ENCODE results near the gene NPHP4. TPM values are rescaled to one million over a fixed set of nuclear protein-coding genes. Genes with fewer than 3 reads are reported as not detected.

Gene NPHP4
- total and polyA plus RNA-seq, 10 of the 15 experiments (the other 5 are each of a cell fraction or from before 2014, with no cell fraction given): 0.16 to 10.5 (median 3.1) TPM

DNA sequence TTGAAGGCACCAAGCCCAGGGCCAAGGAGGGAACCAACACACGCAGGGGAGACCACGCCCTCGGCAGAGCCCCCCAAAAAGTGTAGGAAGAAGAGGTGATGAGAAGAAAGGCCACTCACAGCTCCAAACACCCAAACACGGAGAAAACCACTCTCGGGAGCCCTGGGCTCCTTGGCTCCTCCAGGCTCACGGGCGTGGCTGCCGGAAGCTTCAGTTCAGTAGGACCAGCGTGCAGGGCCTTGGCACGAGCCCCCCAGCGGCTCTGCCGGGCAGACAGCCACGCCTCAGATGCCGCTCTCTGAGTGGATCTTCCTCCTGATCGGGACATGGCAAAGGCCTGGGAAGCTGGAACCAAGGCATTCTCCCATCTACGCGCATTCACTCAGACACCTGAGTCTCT lies 94.0 kb downstream of the NPHP4 start:
- intact Hi-C loops (cut with micrococcal nuclease; ENCODE audit: unreplicated experiment): no loop called here
- Histone ChIP-seq H3K4me2 (ENCODE audit: control insufficient read depth, insufficient read depth) (no peak overlapping the region), H2AFZ (ENCODE audit: control insufficient read depth, low read depth, low read length) (no peak overlapping the region), H3K4me1 (ENCODE audit: control insufficient read depth, insufficient read depth, low read length) (no peaks in the 10 kb centered on the region), H3K36me3 (ENCODE audit: control insufficient read depth in 2 of 2, insufficient read depth in 2 of 2, low read length in 1 of 2) (no peaks in the 10 kb centered on the region; a peak in 1 of 4 replicates), H3K4me3 (no peak overlapping the region), H3K9me3 (replicated peaks; ENCODE audit: control insufficient read depth, insufficient read depth, low read length) (no peaks in the 10 kb centered on the region), H3K79me2 (ENCODE audit: control insufficient read depth, insufficient read depth, low read length) (no peaks in the 10 kb centered on the region), H4K20me1 (ENCODE audit: control insufficient read depth, insufficient read depth) (no peaks in the 10 kb centered on the region), H3K9ac (ENCODE audit: control insufficient read depth, insufficient read depth, low read length) (no peak overlapping the region), H3K27ac (ENCODE audit: control insufficient read depth, insufficient read depth) (no peak overlapping the region), H3K27me3 (replicated peaks in 1 of 2; ENCODE audit: control insufficient read depth in 2 of 2, insufficient read depth in 2 of 2, low read length in 1 of 2) (no peaks in the 10 kb centered on the region)
- POLR2A ChIA-PET: no interaction called here
- FAIRE-seq: no peak
- CTCF ChIA-PET: no interaction called here
- RAD21 ChIA-PET (ENCODE audit: unreplicated experiment): no interaction called here
- no peak for DNase-seq (ENCODE audit: low read depth, low spot score)
- 89% methylated on average over 17 of the region's 17 CpGs for WGBS (ENCODE audit: insufficient coverage, insufficient replicate concordance, low lambda C conversion rate, missing lambda C conversion rate)
- no peak for ATAC-seq
- SMC1A ChIA-PET (ENCODE audit: uncharacterized antibody, unreplicated experiment): no interaction called here
- BruUV-seq (replicated peaks): no TSS peak
- in situ Hi-C loops (cut with MboI): no loop called here
- no peak for TF ChIP-seq ATF7 (IDR thresholded peaks at IDR 0.05; ENCODE audit: low read depth)
- TF ChIP-seq GATAD2B (conservative IDR thresholded peaks at IDR 0.05; ENCODE audit: low read depth): no peak
- no peak for TF ChIP-seq FOS (IDR thresholded peaks at IDR 0.05; ENCODE audit: borderline replicate concordance, extremely low read depth, insufficient read length)
- TF ChIP-seq TCF7 (IDR thresholded peaks at IDR 0.05; ENCODE audit: borderline replicate concordance): no peak
- no peak for TF ChIP-seq CBFB (IDR thresholded peaks at IDR 0.05; ENCODE audit: low read depth)
- TF ChIP-seq NRF1 (conservative IDR thresholded peaks at IDR 0.05; ENCODE audit: low read depth, low read length): no peak
- no peak for TF ChIP-seq RFX5 (IDR thresholded peaks at IDR 0.05; ENCODE audit: low read depth, low read length)
- no peak for TF ChIP-seq SIX5 (IDR thresholded peaks at IDR 0.05; ENCODE audit: low read depth, low read length, severe bottlenecking)
- TF ChIP-seq MYC (IDR thresholded peaks at IDR 0.05; ENCODE audit: insufficient read depth, insufficient read length, insufficient replicate concordance, low read length, severe bottlenecking): no peak
- TF ChIP-seq, protein P1, sequence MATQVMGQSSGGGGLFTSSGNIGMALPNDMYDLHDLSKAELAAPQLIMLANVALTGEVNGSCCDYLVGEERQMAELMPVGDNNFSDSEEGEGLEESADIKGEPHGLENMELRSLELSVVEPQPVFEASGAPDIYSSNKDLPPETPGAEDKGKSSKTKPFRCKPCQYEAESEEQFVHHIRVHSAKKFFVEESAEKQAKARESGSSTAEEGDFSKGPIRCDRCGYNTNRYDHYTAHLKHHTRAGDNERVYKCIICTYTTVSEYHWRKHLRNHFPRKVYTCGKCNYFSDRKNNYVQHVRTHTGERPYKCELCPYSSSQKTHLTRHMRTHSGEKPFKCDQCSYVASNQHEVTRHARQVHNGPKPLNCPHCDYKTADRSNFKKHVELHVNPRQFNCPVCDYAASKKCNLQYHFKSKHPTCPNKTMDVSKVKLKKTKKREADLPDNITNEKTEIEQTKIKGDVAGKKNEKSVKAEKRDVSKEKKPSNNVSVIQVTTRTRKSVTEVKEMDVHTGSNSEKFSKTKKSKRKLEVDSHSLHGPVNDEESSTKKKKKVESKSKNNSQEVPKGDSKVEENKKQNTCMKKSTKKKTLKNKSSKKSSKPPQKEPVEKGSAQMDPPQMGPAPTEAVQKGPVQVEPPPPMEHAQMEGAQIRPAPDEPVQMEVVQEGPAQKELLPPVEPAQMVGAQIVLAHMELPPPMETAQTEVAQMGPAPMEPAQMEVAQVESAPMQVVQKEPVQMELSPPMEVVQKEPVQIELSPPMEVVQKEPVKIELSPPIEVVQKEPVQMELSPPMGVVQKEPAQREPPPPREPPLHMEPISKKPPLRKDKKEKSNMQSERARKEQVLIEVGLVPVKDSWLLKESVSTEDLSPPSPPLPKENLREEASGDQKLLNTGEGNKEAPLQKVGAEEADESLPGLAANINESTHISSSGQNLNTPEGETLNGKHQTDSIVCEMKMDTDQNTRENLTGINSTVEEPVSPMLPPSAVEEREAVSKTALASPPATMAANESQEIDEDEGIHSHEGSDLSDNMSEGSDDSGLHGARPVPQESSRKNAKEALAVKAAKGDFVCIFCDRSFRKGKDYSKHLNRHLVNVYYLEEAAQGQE (IDR thresholded peaks at IDR 0.05; ENCODE audit: low read depth, low read length): no peak
- TF ChIP-seq, protein P2, sequence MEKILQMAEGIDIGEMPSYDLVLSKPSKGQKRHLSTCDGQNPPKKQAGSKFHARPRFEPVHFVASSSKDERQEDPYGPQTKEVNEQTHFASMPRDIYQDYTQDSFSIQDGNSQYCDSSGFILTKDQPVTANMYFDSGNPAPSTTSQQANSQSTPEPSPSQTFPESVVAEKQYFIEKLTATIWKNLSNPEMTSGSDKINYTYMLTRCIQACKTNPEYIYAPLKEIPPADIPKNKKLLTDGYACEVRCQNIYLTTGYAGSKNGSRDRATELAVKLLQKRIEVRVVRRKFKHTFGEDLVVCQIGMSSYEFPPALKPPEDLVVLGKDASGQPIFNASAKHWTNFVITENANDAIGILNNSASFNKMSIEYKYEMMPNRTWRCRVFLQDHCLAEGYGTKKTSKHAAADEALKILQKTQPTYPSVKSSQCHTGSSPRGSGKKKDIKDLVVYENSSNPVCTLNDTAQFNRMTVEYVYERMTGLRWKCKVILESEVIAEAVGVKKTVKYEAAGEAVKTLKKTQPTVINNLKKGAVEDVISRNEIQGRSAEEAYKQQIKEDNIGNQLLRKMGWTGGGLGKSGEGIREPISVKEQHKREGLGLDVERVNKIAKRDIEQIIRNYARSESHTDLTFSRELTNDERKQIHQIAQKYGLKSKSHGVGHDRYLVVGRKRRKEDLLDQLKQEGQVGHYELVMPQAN (conservative IDR thresholded peaks at IDR 0.05): no peak
- TF ChIP-seq, protein P3, sequence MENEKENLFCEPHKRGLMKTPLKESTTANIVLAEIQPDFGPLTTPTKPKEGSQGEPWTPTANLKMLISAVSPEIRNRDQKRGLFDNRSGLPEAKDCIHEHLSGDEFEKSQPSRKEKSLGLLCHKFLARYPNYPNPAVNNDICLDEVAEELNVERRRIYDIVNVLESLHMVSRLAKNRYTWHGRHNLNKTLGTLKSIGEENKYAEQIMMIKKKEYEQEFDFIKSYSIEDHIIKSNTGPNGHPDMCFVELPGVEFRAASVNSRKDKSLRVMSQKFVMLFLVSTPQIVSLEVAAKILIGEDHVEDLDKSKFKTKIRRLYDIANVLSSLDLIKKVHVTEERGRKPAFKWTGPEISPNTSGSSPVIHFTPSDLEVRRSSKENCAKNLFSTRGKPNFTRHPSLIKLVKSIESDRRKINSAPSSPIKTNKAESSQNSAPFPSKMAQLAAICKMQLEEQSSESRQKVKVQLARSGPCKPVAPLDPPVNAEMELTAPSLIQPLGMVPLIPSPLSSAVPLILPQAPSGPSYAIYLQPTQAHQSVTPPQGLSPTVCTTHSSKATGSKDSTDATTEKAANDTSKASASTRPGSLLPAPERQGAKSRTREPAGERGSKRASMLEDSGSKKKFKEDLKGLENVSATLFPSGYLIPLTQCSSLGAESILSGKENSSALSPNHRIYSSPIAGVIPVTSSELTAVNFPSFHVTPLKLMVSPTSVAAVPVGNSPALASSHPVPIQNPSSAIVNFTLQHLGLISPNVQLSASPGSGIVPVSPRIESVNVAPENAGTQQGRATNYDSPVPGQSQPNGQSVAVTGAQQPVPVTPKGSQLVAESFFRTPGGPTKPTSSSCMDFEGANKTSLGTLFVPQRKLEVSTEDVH (IDR thresholded peaks at IDR 0.05; ENCODE audit: low read depth, partially characterized antibody): no peak
- TF ChIP-seq ASH2L (IDR thresholded peaks at IDR 0.05; ENCODE audit: borderline replicate concordance, low read depth): no peak
- TF ChIP-seq YBX1 (IDR thresholded peaks at IDR 0.05): no peak
- TF ChIP-seq TARDBP (IDR thresholded peaks at IDR 0.05; ENCODE audit: borderline replicate concordance): no peak
- TF ChIP-seq RELA (IDR thresholded peaks at IDR 0.05; ENCODE audit: borderline replicate concordance, partially characterized antibody): no peak
- no peak for TF ChIP-seq MYB (IDR thresholded peaks at IDR 0.05; ENCODE audit: borderline replicate concordance, low read depth, low read length)

All from GM12878 (cell line).